KOPT-K1 (cell line): ENCODE results near the gene KCNK3.

ENCODE experiments used
- H3K27ac ChIP-seq: fragments of 200-600 bp; sonication (generic); 2 replicates; pipeline ENCODE4 v1.5.1; 2016; ENCODE audit warnings: antibody characterized with exemption, mild to moderate bottlenecking, low read depth, low read length; ENCODE audit not compliant: poor library complexity, severe bottlenecking
- H3K36me3 ChIP-seq: fragments of 200-600 bp; sonication (generic); 2 replicates; pipeline ENCODE4 v1.5.1; 2017; ENCODE audit warnings: antibody characterized with exemption, mild to moderate bottlenecking, low read length, moderate library complexity; ENCODE audit not compliant: insufficient read depth
- H3K9me3 ChIP-seq: fragments of 200-600 bp; sonication (generic); 2 replicates; pipeline ENCODE4 v1.5.1; 2017; ENCODE audit warnings: antibody characterized with exemption, low read length, mild to moderate bottlenecking; ENCODE audit not compliant: insufficient read depth, poor library complexity, severe bottlenecking

The KCNK3 gene

DNA sequence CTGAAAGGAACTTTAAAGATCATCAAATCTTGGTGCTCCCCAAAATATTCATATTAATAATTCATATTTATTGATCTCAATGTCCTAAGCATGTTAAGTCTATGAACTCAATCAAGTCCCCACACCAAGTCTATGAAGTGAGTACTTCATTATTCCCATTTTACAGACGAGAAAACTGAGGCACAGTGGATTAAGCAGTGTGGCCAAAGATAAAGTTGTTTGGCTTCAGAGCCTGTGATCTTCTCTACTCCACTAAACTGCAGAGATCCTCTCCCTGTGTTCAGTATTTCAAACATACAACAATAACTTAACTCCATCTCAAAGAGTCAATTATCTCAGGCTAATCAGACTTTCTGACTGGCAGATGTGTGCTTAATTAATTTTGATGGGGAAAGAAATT, 29.8 kb downstream of the KCNK3 start:
- H3K27ac ChIP-seq: no peak overlapping the region
- H3K36me3 ChIP-seq: no peaks in the 10 kb centered on the region
- no peaks in the 10 kb centered on the region for H3K9me3 ChIP-seq

- Histone ChIP-seq H3K36me3 (no peaks in the 10 kb centered on the region), H3K9me3 (no peaks in the 10 kb centered on the region), H3K27ac (no peak overlapping the region)
Observed at GRCh38 chr2:26722911-26723310, 30.4 kb downstream of the KCNK3 start.

- Histone ChIP-seq H3K27ac (no peak overlapping the region), H3K36me3 (no peaks in the 10 kb centered on the region), H3K9me3 (no peaks in the 10 kb centered on the region)
Observed at GRCh38 chr2:26723475-26723874, 31.0 kb downstream of the KCNK3 start.

DNA sequence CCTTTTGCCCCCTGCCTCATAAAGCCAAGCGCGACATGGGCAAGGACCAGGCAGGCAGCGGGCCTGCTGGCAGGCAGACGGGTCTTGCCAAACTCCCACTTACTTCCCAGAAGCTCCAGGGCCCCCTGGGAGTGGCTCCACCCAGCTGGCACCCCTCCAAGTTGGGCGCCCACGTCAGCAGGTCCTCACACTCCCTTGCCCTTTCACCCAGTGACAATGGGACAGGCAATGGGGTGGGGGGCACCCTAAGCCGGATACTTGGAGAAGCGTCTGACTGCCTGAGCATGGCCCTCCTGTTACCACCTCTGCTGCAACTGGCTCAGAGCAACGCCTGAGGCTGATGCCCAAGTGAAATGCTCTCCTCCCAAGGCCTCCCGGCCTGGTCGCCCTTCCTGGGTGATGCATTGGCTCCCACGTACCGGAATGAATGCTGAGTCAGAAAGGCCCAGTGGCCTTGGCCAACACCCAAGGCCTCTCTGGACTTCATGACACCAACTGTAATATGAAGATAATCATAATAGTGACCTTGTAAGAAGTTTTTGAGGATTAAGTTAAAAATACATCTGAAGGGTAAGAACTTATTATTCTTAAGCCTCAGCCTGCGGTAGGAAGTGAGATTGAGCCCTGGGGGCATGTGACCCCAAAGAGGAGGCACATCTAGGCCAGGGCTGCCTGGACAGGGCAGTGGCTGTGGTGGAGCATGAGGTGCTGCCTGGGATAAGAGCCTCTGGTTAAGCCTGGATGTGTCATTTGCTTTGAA, 31.6 kb downstream of the KCNK3 start:
- Histone ChIP-seq H3K36me3 (no peaks in the 10 kb centered on the region), H3K9me3 (no peaks in the 10 kb centered on the region), H3K27ac (no peak overlapping the region)

DNA sequence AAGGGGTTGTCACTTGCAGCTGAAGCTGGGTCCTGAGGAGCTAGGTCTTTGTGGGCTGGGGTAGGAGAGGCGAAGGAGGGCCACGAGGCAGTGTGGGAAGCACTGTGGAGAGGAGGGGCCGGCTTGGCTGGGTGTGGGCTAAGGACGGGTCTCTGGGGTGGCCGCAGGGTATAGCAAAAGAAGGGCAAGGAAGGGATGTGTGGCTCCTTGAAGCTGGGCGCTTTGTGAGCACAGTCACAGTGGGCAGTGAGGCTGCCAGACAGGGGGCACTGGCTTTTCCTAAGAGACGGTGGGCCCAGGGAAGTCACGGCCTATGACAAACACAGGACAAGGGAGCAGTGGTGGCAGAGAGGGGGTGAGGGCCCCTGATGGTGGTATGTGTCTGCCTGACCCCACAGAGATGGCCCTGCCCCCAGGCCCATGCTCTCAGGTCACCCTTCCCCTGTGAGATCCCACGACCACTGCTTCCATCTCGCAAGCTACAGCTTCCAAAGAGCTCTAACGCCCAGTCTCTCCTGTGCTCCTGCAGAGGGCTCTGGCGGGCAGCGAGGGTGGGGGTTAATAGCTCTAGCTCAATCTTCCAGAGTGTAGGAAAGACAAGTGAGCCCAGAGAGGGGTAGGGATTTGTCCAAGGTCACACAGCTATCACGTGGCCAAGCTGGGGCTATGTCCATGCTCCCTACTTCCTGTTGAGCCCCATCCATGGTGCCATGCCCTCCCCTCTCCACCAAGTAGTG, 32.4 kb downstream of the KCNK3 start:
- no peak overlapping the region for H3K27ac ChIP-seq
- no peaks in the 10 kb centered on the region for H3K9me3 ChIP-seq
- no peaks in the 10 kb centered on the region for H3K36me3 ChIP-seq

DNA sequence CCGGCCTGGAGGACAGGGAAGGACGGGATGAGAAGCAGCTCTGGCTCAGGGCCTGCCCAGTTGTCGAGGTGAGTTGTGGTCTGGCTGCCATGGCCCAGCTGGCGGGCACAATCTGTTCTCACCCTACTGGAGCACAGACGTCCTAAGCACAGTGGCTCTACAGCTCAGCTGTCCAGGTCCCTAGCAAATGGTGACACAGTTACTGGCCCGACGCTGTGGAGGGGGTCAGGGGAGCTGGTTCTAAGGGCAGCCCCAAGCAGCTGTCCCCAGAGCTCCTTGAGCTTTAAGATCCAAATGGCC, 32.9 kb downstream of the KCNK3 start:
- no peak overlapping the region for H3K27ac ChIP-seq
- H3K36me3 ChIP-seq: no peaks in the 10 kb centered on the region

GRCh38 chr2:26726228-26726627, 33.7 kb downstream of the KCNK3 start:
- H3K9me3 ChIP-seq: no peaks in the 10 kb centered on the region
- H3K36me3 ChIP-seq: no peaks in the 10 kb centered on the region
- no peak overlapping the region for H3K27ac ChIP-seq

More for the DNA sequence above, 32.9 kb downstream of the KCNK3 start:
- no peaks in the 10 kb centered on the region for H3K9me3 ChIP-seq

DNA sequence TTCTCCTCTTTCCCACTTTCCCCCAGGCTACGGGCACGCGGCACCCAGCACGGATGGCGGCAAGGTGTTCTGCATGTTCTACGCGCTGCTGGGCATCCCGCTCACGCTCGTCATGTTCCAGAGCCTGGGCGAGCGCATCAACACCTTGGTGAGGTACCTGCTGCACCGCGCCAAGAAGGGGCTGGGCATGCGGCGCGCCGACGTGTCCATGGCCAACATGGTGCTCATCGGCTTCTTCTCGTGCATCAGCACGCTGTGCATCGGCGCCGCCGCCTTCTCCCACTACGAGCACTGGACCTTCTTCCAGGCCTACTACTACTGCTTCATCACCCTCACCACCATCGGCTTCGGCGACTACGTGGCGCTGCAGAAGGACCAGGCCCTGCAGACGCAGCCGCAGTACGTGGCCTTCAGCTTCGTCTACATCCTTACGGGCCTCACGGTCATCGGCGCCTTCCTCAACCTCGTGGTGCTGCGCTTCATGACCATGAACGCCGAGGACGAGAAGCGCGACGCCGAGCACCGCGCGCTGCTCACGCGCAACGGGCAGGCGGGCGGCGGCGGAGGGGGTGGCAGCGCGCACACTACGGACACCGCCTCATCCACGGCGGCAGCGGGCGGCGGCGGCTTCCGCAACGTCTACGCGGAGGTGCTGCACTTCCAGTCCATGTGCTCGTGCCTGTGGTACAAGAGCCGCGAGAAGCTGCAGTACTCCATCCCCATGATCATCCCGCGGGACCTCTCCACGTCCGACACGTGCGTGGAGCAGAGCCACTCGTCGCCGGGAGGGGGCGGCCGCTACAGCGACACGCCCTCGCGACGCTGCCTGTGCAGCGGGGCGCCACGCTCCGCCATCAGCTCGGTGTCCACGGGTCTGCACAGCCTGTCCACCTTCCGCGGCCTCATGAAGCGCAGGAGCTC, 35.4 kb downstream of the KCNK3 start:
- Histone ChIP-seq H3K9me3 (no peaks in the 10 kb centered on the region), H3K36me3 (no peaks in the 10 kb centered on the region), H3K27ac (no peak overlapping the region)

DNA sequence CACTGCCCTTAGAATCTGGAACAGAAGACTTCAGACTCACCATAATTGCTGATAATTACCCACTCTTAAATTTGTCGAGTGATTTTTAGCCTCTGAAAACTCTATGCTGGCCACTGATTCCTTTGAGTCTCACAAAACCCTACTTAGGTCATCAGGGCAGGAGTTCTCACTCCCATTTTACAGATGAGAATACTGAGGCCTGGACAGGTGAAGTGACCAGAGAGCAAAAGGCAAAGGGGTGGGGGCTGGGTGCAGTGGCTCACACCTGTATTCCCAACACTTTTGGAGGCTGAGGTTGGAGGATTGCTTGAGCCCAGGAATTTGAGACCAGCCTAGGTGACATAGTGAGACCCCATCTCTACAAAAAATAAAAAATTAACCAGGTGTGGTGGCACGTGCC, 36.8 kb downstream of the KCNK3 start:
- Histone ChIP-seq H3K27ac (no peak overlapping the region), H3K36me3 (no peaks in the 10 kb centered on the region), H3K9me3 (no peaks in the 10 kb centered on the region)

DNA sequence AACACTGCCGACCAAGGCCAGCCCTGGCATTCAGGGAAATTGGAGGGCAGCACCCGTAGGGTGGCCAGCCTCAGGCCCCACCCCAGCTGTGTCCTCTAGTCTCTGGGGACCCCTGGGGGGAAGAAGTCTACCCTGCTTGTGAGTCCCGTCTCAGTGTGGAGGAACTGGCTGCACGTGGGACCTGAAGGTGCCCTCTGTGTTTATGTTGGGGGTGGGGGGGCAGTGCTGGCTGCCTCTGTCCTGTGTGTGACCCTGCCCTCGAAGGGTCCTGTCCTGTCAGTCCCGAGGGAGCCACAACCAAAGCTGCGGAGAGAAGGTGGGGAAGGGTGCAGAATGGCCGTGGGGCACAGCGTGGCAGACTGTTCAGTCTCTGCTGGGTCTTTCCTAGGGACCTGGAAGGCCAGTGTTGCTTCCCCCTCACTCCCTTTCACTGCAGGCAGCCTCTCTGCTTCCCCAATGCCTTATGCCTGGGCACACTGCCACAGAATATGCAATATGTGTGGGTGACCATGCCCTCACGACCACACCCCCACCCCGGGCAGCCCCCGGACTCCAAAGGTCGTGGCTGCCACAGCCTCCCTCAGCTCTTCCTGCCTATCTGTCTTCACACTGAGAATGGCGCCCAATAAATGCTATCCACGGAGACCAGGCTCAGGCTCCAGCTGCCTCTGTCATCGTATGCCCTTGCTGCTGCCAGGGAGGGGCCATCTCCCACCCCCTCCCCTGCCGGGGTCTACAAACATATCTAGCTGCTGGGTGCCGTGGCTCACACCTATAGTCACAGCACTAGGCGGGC, 38.2 kb downstream of the KCNK3 start:
- no peaks in the 10 kb centered on the region for H3K36me3 ChIP-seq
- H3K9me3 ChIP-seq: no peaks in the 10 kb centered on the region
- H3K27ac ChIP-seq: no peak overlapping the region

DNA sequence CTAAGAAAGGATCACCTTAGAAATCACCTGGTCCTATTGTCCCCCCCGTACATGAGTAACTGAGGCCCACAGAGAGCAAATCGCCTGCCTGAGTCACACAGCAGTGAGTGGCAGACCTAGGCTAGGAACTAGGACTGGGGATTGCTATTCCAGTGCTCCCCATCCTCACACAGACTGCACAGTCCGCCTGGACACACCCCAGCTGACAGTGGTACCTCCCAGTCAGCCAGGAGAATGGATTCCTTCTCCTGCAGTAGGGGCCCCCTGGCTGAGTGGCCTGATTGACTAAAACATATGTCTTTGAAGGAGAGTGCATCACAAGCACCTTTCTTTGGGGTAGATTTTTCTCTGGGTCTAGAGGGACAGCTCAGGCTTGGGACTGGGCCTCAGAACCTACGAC, 39.2 kb downstream of the KCNK3 start:
- no peak overlapping the region for H3K27ac ChIP-seq
- no peaks in the 10 kb centered on the region for H3K9me3 ChIP-seq
- no peaks in the 10 kb centered on the region for H3K36me3 ChIP-seq

DNA sequence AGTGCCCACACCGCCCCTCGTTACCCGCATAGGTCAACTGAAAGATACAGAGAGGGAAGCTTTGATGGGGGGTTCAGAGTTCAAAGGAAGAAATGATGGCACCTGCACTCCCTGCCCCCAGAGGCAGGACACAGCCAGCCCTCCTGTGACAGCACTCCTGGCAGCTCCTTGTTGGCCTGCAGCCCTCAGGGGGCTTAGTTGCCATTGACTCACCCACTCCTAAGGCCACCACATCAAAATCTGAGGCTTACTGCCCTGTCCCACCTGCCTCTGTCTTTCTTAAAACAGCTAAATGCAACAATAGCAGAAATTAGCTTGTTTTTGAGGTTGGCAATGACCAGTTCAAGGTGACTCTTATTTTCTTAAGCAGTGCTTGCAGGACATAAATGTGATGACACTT, 39.9 kb downstream of the KCNK3 start:
- H3K36me3 ChIP-seq: no peaks in the 10 kb centered on the region
- no peak overlapping the region for H3K27ac ChIP-seq
- no peaks in the 10 kb centered on the region for H3K9me3 ChIP-seq

- H3K9me3 ChIP-seq: no peaks in the 10 kb centered on the region
- no peaks in the 10 kb centered on the region for H3K36me3 ChIP-seq
- H3K27ac ChIP-seq: no peak overlapping the region
Observed at GRCh38 chr2:26733413-26733812, 40.9 kb downstream of the KCNK3 start.

DNA sequence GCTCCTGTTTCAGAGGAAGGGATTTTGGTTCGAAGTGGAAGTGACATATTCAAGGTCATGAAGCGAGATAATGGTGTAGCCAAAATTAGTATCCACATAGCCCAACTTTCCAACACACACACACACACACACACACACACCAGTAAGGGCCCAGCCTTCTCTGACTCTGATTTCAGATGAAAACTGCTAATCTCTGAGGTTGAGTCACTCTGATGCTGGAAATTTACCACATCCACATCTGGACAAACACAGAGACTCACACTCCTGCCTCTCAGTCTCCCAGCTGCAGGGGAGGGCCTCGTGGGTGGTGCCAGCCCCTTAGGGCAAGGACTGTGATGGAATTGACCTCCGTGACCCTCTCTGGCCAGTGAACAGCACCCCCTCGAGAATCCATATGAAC, 42.6 kb downstream of the KCNK3 start:
- H3K9me3 ChIP-seq: no peaks in the 10 kb centered on the region
- H3K27ac ChIP-seq: no peak overlapping the region
- no peaks in the 10 kb centered on the region for H3K36me3 ChIP-seq
